Measurements from ENCODE around the gene ABO.
"Not testable (repeated sequence)": the region's sequence is repeated elsewhere in the genome, so short reads cannot be mapped to it uniquely, and the experiment has no call there.

The ABO gene

GRCh38 chr9:133275105-133276000, at the start of gene ABO:
Gene ABO (minus strand): TSS chr9:133275201.
- no peak for DNase-seq (ENCODE audit: low read depth, low spot score)

DNA sequence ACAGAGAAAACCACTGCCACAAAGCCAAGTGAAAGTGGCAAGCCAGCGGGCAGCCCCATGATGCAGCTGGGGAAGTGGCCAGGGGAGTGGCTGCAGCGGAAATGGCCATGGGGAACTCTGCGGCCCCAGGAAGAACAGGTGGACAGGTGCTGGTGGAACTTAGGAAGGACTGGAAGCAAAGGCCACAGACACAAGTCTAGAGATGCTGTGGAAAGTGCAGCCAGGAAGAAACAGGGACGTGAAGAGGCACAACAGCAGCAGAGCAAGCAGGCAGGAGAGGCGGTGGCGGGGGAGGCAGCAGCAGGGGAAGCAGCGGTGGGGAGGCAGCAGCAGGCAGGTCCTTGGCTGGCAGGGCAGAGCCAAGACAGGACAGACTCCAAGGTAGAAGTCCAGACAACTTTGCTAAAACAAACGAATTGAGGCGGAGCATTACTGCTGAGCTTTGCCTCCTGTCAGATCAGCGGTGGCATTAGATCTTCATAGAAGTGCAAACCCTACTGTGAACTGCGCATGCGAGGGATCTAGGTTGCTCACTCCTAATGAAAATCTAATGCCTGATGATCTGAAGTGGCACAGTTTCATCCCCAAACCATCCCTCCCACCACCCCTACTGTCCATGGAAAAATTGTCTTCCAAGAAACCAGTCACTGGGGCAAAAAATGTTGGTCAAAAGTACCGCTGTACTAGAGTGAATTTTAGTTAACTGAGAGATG, 49.1 kb upstream of the ABO start:
- no peak for DNase-seq (ENCODE audit: low read depth, low spot score)

- DNase-seq (ENCODE audit: low read depth, low spot score): no peak
Measured at GRCh38 chr9:133323211-133323610, 48.2 kb upstream of the ABO start.

- no peak for DNase-seq (ENCODE audit: low read depth, low spot score)
Measured at GRCh38 chr9:133322701-133323100, 47.7 kb upstream of the ABO start.

DNA sequence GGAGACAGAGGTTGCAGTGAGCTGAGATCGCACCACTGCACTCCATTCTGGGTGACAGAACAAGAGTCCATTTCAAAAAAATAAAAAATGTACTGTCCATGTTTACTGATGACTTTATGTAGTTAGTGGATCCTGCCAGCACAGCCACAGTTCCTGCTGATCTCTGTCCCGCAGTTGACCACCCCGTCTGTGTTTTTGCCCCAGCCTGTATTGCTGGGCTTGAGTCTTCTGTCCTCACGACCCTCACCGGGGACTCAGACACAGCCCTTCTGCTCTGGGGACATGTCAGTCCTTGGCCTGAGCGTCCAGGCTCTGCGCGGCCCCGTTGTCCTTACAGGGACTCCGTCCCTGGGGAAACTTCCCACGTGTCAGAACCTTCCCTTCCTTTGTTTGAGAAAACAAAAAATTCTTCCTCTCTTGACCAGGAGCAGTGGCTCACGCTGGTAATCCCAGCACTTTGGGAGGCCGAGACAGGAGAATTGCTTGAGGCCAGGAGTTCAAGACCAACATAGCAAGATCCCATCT, 46.5 kb upstream of the ABO start:
- DNase-seq (ENCODE audit: low read depth, low spot score): no peak

DNA sequence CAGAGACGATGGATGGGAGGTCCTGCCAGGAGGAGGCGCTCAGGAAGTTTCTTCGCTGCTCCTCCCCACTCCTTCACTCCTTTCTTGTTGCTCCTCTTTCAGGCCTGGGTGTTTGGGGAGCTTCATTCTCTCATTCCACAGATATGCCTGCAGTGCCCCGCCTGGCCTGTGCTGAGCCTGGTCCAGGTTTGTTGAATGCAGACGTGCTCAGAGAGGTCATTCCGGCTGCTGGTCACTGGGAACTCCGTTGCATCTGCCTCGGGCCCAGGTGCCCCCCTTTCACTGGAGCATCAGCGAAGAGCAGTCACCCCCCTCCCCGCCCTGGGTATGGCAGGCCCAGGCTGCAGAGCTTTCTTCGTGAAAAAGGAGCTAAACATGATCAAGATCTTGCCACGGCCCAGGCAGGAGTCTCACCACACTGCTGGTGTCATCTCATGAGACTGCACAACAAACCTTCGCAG, 45.5 kb upstream of the ABO start:
- no peak for DNase-seq (ENCODE audit: low read depth, low spot score)

DNA sequence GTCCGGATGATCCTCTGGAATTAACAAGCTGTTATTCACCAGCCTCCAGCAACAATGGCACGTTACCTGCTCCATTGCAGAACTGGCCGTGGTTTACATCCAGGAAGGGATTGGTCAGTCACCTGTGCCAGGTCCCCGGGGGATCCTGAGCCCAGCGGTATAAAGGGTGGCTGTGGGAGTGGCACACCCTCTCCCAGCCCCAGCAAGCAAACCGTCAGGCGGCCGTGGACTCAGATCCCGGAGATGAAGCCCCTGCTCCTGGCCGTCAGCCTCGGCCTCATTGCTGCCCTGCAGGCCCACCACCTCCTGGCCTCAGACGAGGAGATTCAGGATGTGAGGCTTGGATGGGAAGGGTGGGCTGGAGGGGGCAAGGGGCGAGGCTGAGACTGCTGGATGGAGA, 42.5 kb upstream of the ABO start:
- DNase-seq (ENCODE audit: low read depth, low spot score): not testable (repeated sequence)

DNA sequence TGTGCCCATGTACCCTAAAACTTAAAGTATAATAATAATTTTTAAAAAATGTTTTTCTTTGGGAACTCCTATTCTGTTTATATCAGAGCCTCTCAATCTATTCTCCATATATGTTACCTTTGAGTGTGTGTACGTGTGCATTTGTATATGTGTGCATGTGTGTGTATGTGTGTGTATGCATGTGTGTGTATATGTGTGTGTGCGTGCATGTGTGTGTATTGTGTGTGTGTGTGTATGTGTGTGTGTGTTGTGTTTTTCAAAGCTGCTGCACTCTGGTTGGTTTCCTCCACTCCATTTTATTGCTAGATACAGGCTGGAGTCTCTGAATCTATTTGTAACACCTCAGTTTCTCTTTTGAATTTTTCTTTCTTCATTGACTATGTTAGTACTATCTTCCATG, 41.0 kb upstream of the ABO start:
- DNase-seq (ENCODE audit: low read depth, low spot score): no peak

- no peak for DNase-seq (ENCODE audit: low read depth, low spot score)
Measured at GRCh38 chr9:133309608-133310007, 34.6 kb upstream of the ABO start.

GRCh38 chr9:133307301-133307700, 32.3 kb upstream of the ABO start:
- DNase-seq (ENCODE audit: low read depth, low spot score): no peak

- DNase-seq (ENCODE audit: low read depth, low spot score): peak; percentile 3
Measured at GRCh38 chr9:133306242-133307204, 31.5 kb upstream of the ABO start.

GRCh38 chr9:133305731-133306130, 30.7 kb upstream of the ABO start:
- DNase-seq (ENCODE audit: low read depth, low spot score): no peak

DNA sequence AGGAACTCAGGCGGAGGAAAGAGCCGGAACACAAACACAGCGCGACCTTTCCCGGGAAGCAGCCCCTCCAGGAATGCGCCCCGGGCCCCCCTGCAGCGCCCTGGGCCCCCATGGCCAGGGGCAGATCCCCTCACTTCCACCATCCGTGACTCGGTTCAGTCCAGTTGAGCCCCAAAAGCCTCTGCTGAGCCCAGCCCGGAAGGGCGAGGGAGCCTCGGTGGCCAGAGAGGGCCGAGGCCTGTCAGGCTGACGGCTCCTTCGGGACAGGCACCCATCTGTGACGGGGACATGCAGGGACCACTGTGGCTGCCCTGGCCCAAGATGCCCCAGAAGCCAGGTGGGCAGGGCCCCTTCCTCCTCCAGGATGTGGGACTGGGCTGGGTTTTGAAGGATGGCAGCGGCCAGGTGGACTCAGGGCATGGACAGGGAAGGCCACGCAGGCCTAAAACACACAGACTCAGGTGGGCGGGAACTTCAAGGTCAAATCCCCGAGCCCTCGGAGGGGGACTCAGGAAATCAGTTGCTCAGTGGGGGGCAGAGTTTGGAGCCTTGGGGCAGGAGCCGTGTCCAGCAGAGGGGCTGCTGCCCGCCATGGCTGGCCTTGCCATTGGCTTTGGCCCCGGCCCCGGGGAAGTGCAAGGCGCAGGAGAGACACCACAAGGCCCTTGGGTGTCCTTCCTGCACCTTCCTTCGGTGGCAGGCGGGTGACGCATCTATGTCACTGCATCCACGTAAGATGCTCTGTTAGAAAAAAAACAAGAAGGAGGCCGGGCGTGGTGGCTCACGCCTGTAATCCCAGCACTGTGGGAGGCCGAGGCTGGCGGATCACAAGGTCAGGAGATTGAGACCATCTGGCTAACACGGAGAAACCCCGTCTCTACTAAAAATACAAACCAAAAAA, 29.7 kb upstream of the ABO start:
- DNase-seq (ENCODE audit: low read depth, low spot score): no peak

- no peak for DNase-seq (ENCODE audit: low read depth, low spot score)
Measured at GRCh38 chr9:133304158-133304470, 29.1 kb upstream of the ABO start.

DNA sequence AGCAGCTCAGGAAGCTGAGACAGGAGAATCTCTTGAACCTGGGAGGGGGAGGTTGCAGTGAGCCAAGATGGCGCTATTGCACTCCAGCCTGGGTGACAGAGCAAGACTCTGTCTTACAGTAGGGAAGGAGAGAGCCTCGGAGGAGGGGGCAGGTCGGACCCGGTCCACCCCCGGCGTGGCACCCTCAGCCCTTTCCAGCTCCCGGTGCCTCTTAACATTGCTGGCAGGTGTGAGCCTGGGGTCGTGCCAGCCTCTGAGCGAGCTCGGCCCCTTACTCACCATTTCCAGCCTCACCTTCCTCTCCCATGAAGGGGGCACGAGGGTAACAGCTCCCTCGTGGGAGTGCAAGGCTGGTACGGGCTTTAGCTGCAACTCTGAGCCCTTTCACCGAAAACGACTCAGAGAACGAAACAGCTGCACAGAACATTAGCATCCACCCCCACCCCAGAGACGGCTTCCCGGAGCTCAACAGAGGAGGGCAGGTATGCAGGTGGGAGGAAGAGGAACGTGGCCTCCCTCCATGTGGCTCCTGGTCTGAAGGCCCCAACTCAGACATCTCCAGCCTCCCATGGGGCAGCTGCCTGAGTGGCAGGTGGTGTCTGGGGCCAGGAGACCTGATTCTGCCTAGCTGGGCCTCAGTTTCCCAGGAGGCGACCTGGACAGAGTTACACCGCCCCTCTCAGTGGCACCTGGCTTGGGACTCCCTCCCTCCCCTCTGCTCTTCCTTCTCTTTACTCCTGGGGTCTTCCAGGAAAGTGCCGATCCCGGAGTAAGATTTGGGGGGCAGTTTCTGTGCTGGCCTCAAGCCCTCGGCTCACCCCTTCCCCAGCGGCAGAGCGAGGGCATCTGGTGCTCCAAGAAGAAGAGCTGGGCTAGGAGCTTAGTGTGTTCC, 28.5 kb upstream of the ABO start:
- no peak for DNase-seq (ENCODE audit: low read depth, low spot score)

DNA sequence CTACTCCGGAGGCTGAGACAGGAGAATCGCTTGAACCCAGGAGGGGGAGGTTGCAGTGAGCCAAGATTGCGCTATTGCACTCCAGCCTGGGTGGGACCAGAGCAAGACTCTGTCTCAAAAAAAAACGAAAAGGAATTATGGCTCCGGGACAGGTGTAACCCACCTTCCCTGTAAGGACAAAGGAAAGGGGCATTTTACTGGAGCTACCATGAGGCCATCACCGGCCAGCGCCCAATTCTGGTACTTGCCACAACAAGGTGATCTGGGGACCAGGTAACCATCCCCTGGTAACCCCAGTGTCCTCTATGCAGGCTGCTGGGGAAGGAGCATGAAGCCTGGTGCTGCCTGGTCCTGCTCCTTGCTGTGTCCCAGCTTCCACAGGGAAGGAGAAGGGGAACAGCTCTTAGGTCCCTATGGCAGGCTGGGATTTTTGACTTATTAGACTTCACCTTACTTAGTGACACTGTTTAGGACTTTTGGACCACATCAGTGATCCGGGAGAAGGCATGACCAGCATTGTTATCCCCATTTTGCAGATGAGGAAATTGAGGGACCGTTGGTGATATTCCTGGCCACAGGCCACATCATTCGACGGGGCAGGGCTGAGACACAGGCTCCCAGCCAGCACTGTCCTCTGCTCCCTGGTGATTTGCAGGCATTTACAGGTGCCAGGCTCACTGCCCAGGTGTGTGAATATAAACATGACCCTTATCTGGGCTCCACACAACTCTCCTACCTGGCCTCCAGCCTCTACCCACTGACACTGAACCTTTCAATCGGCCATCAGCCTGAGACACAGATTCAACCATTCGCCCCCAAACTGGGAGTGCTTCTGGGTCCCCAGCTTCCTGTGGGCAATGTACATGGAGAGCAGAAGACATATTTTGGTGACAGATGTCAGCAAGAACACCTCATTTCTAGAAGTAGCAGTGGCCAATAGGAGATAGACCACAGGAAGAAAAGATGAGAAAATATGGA, 26.5 kb upstream of the ABO start:
- DNase-seq (ENCODE audit: low read depth, low spot score): no peak

GRCh38 chr9:133299996-133300395, 25.0 kb upstream of the ABO start:
- DNase-seq (ENCODE audit: low read depth, low spot score): not testable (repeated sequence)

GRCh38 chr9:133294257-133294656, 19.3 kb upstream of the ABO start:
- DNase-seq (ENCODE audit: low read depth, low spot score): no peak

Measured in brain pericyte (primary cell).